Thymus (tissue), 11 donors: ENCODE results near the gene HOXA9. TPM values are rescaled to one million over a fixed set of nuclear protein-coding genes. Genes with fewer than 3 reads are reported as not detected.

Experiments used
- DNase-seq, 9 donors: peaks; one replicate each; pipeline ENCODE4 v3.0.0-alpha.2; 2013; ENCODE audit warnings: low spot score in 9 of 9, low read depth in 6 of 9, missing footprints in 1 of 9
- H3K27ac ChIP-seq, 2 donors: one replicate each; pipeline ENCODE4 v1.5.1; 2013; ENCODE audit warnings: control low read depth in 1 of 2, low read depth in 1 of 2, low read length in 1 of 2, mild to moderate bottlenecking in 1 of 2, moderate library complexity in 1 of 2
- H3K27me3 ChIP-seq, 2 donors: one replicate each; pipeline ENCODE4 v1.5.1; 2013; ENCODE audit warnings: low read length in 1 of 2; ENCODE audit not compliant: control insufficient read depth in 2 of 2, insufficient read depth in 1 of 2
- H3K36me3 ChIP-seq, 2 donors: one replicate each; pipeline ENCODE4 v1.5.1; 2013; ENCODE audit warnings: low read length in 1 of 2, mild to moderate bottlenecking in 1 of 2, moderate library complexity in 1 of 2; ENCODE audit not compliant: control insufficient read depth in 2 of 2, insufficient read depth in 2 of 2
- H3K4me1 ChIP-seq, 2 donors: one replicate each; pipeline ENCODE4 v1.5.1; 2013; ENCODE audit warnings: low read length in 2 of 2; ENCODE audit not compliant: control insufficient read depth in 2 of 2, insufficient read depth in 2 of 2
- H3K4me3 ChIP-seq, 2 donors: one replicate each; pipeline ENCODE4 v1.5.1; 2013; ENCODE audit warnings: low read length in 2 of 2, control low read depth in 1 of 2, mild to moderate bottlenecking in 1 of 2
- H3K9me3 ChIP-seq, 2 donors: one replicate each; pipeline ENCODE4 v1.5.1; 2013; ENCODE audit warnings: low read length in 1 of 2, mild to moderate bottlenecking in 1 of 2; ENCODE audit not compliant: control insufficient read depth in 2 of 2, insufficient read depth in 1 of 2
- WGBS: extraction: QIAGEN DNeasy Blood & Tissue Kit; methylation state at CpG from one replicate; pipeline ENCODE4 v1.1.7; 2013; 5-methylcytosine and 5-hydroxymethylcytosine counted together
- polyA plus RNA-seq: library from polyadenylated mRNA; stranded (reverse); fragments of 200-250 nt; gene quantifications from one replicate; pipeline ENCODE4 v1.2.3, GENCODE V29; 2013
- total RNA-seq: library from RNA; stranded (reverse); fragments of 120-200 nt; gene quantifications from one replicate; pipeline ENCODE4 v1.2.4, GENCODE V29; 2013
- donor health status: healthy.

The HOXA9 gene
- total and polyA plus RNA-seq, 2 donors = 1.5 to 4.9 TPM

GRCh38 chr7:27196287-27196767, 31.0 kb upstream of the HOXA9 start:
- peak in 8 of 9 donors; percentile 46 to 87 (median 72) for DNase-seq
- Histone ChIP-seq H3K9me3 (peaks cover 1 to 6% of the 10 kb centered on the region in 2 donors), H3K27ac (peak overlapping the region in 1 of 2 donors; percentile 20), H3K4me3 (no peak overlapping the region), H3K27me3 (peaks cover 77 to 97% of the 10 kb centered on the region in 2 donors), H3K4me1 (peaks cover 14 to 16% of the 10 kb centered on the region in 2 donors), H3K36me3 (no peaks in the 10 kb centered on the region)
- 3% methylated on average over 6 of the region's 6 CpGs for WGBS

DNA sequence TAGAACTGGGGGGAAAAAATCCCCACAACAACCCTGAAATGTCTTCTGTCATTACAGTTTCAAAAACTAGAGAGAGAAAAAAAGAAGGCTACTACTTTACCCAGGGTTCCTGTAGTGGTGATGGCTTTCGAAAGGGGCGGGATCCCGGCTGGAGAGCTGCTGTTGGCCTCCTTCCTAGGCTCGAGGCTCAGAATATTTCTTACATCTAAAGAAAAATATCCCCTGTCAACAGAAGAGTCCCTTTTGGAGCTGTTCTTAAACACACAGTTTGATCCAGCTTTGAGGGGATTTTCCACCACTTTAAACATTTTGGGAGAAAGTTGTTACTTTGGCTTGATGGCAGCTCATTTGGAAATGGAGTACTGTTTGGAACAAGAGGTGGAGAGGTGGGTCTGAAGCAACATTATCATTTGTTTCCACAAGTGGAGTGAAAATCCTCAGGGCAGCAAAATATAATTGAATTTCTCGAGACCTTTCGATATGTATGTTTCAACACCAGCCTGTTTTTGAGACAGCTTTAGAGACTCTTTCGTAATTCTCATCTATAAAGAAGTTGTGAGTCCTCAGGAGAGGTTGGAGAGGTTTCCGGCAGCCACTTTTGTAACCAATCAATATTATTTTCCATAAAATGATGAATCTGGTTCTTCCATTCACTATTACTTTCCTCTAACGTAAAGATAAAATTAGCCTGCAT, 29.5 kb upstream of the HOXA9 start:
- Histone ChIP-seq H3K9me3 (peaks cover 0 to 6% of the 10 kb centered on the region in 2 donors), H3K4me3 (no peak overlapping the region), H3K36me3 (no peaks in the 10 kb centered on the region), H3K27me3 (peaks cover 77 to 98% of the 10 kb centered on the region in 2 donors), H3K4me1 (peaks cover 9% of the 10 kb centered on the region in 2 donors), H3K27ac (no peak overlapping the region)
- DNase-seq = no peak
- 39% methylated on average over 9 of the region's 9 CpGs for WGBS

GRCh38 chr7:27194002-27194352, 28.6 kb upstream of the HOXA9 start:
- no peak for DNase-seq
- WGBS = 31% methylated on average over 2 of the region's 2 CpGs
- H3K9me3 ChIP-seq = peaks cover 0 to 11% of the 10 kb centered on the region in 2 donors
- no peak overlapping the region for H3K4me3 ChIP-seq
- H3K27me3 ChIP-seq = peaks cover 77 to 100% of the 10 kb centered on the region in 2 donors
- H3K36me3 ChIP-seq = no peaks in the 10 kb centered on the region
- H3K4me1 ChIP-seq = peaks cover under 1 to 7% of the 10 kb centered on the region in 2 donors
- H3K27ac ChIP-seq = no peak overlapping the region

DNA sequence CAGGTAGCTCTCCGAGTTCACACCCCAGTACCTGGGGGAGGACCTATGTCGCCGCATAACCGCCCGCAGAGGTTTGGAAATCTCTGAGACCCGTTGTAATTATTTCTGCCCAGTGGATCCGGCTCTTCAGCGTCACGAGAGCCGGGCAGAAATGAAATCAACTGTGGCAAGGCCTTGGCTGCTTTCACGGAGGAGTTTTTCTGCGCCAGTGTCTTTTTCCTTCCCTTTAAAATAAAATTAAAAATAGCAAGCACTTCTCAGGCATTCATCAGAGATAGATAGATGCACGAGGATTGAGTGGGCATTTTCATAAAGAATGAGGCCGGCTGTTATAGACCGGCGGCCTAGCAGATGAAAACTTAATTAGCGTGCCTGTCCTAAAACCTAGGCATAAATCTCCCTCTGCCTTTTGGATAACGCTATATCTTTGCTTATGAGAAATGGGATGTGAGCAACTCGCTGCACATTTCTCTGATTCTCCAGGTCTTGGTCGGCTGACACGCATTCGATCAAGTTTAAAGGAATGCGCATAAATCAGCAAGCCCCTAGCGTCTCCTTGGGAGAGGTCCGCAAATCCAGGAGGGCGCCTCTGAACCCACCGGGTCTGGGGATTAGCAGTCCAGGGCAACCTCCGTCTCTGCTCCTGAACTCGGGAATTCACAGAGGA, 28.1 kb upstream of the HOXA9 start:
- Histone ChIP-seq H3K9me3 (peaks cover 0 to 15% of the 10 kb centered on the region in 2 donors), H3K36me3 (no peaks in the 10 kb centered on the region), H3K4me1 (peaks cover 0 to 12% of the 10 kb centered on the region in 2 donors), H3K27ac (no peak overlapping the region), H3K27me3 (peaks cover 75 to 100% of the 10 kb centered on the region in 2 donors), H3K4me3 (no peak overlapping the region)
- 11% methylated on average over 29 of the region's 29 CpGs for WGBS
- no peak for DNase-seq

- no peak overlapping the region for H3K27ac ChIP-seq
- peaks cover 0 to 15% of the 10 kb centered on the region in 2 donors for H3K9me3 ChIP-seq
- no peak for DNase-seq
- H3K36me3 ChIP-seq = no peaks in the 10 kb centered on the region
- H3K4me1 ChIP-seq = peaks cover 0 to 19% of the 10 kb centered on the region in 2 donors
- H3K4me3 ChIP-seq = peak overlapping the region in 1 of 2 donors; percentile 29
- peaks cover 68 to 100% of the 10 kb centered on the region in 2 donors for H3K27me3 ChIP-seq
- WGBS = 2% methylated on average over 78 of the region's 78 CpGs
These were observed 27.4 kb upstream of the HOXA9 start for GRCh38 chr7:27192546-27193334.

- no peaks in the 10 kb centered on the region for H3K36me3 ChIP-seq
- peaks cover 0 to 23% of the 10 kb centered on the region in 2 donors for H3K4me1 ChIP-seq
- WGBS = 12% methylated on average over 42 of the region's 42 CpGs
- H3K27ac ChIP-seq = no peak overlapping the region
- H3K27me3 ChIP-seq = peaks cover 70 to 100% of the 10 kb centered on the region in 2 donors
- DNase-seq = no peak
- peaks cover 0 to 15% of the 10 kb centered on the region in 2 donors for H3K9me3 ChIP-seq
- peak overlapping the region in 1 of 2 donors; percentile 29 for H3K4me3 ChIP-seq
These were observed 26.7 kb upstream of the HOXA9 start for GRCh38 chr7:27191833-27192545.

- Histone ChIP-seq H3K4me3 (no peak overlapping the region), H3K9me3 (peaks cover 0 to 15% of the 10 kb centered on the region in 2 donors), H3K27me3 (peaks cover 68 to 100% of the 10 kb centered on the region in 2 donors), H3K27ac (no peak overlapping the region), H3K36me3 (no peaks in the 10 kb centered on the region), H3K4me1 (peaks cover 0 to 23% of the 10 kb centered on the region in 2 donors)
- no peak for DNase-seq
- 28% methylated on average over 15 of the region's 15 CpGs for WGBS
These were observed 25.9 kb upstream of the HOXA9 start for GRCh38 chr7:27191161-27191731.

- Histone ChIP-seq H3K9me3 (peaks cover 0 to 18% of the 10 kb centered on the region in 2 donors), H3K27me3 (peaks cover 72 to 100% of the 10 kb centered on the region in 2 donors), H3K4me1 (peaks cover 7 to 32% of the 10 kb centered on the region in 2 donors), H3K27ac (no peak overlapping the region), H3K4me3 (no peak overlapping the region), H3K36me3 (no peaks in the 10 kb centered on the region)
- WGBS = 39% methylated on average over 7 of the region's 7 CpGs
- no peak for DNase-seq
These were observed 24.8 kb upstream of the HOXA9 start for GRCh38 chr7:27189997-27190748.
